A204.1 (cell line): ENCODE results near the gene CSMD2.

ENCODE experiments used
- FAIRE-seq: peaks from 2 replicates; lab custom pipeline; 2012; peaks lifted over from hg19 to GRCh38; lab: Jason Lieb, UNC

Gene CSMD2

GRCh38 chr1:33680281-33680840 is 484.7 kb downstream of the CSMD2 start:
- no peak for FAIRE-seq

GRCh38 chr1:33670567-33670966 is 494.5 kb downstream of the CSMD2 start:
- no peak for FAIRE-seq

DNA sequence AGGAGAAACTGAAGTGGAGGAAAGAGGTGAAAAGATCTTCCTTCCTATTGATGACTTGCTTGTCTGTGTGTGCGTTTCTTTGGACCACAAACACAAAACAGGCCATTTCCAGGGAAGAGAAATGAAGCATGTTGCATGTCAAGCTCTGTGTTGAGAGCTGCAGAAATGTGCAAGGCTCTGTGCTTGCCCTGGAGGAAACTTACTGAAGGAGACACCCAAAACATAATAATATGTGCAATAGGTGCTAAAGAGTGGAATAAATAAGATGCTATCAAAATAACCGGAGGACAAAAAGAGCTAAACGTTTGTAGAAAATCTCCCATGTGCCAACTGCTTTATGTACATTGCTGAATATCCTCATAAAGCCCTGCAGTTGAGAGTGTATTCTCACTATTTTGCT is 496.3 kb downstream of the CSMD2 start:
- FAIRE-seq: no peak

DNA sequence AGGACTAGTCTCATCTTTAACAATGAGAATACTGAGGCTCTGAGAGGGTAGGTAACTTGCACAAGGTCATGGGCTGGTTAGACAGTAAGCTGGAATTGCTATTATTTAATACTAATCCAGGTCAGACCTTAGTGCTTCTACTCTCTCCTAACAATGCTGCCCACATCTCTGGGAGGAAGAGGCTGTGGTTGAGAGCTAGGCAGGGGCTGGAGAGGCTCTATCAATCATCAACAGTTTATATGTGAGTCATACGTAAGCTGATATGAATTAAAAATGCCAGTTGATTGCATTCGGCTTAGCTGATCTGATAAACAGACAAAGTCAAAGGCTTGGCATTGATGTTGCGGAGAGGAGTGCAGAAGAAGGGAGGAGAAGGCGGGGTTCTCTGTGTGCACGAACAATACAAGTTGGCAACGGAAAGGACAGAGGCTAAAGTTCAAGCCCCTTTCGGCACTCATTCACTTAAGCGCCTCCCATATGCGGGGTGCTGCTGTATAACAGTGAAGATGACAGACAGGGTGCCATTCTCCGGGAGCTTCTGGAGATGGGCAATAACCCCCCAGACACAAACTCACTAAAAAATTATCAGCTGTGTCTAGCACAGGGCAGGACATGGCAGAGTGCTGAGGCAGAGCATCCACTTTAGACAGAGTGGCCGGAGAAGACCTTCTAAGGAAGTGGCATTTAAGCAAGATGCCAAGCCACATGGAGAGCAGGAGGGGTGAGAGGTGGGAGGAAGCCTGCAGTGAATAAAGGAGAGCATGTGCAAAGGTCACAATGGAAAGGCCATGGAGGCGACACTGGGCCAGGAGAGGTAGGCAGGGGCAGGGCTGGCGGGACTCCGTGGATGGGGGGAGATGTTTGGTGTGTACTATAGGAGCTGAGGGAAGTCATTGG is 497.4 kb downstream of the CSMD2 start:
- FAIRE-seq: no peak

- FAIRE-seq: no peak
Measured at GRCh38 chr1:33666616-33667015, 498.4 kb downstream of the CSMD2 start.

DNA sequence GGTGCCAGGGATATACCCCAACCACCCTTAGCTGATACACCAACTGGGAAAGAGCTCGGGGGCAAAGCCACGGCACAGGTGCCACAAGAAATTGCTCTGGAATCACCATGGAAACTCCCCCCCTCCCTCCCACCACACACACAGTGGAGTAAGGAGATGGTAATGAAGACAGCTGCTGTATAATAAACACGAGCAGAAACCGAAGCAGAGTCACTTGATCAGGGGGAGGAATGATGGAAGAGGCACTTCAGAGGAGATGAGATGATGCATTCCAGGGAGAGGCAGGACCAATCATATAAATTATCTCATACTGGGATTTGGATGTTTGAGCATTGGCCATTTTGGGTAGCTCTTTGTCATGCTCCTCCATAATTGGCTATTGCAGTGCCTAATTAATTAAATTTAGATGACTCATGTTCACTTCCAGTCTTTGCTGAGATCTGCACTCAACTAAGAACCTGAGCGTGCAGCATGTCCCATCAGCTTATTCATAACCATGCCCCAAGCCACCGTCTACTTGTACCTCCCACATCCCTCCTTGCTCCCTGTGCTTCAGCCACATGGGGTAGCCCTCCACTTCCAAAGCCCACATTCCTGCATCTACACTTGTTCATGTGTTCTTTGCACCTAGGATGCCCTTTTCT is 503.1 kb downstream of the CSMD2 start:
- FAIRE-seq: no peak

- no peak for FAIRE-seq
Measured at GRCh38 chr1:33660956-33661355, 504.1 kb downstream of the CSMD2 start.

GRCh38 chr1:33660244-33660643 is 504.8 kb downstream of the CSMD2 start:
- FAIRE-seq: no peak

- no peak for FAIRE-seq
Measured at GRCh38 chr1:33659641-33660040, 505.4 kb downstream of the CSMD2 start.

GRCh38 chr1:33657833-33658232 is 507.2 kb downstream of the CSMD2 start:
- FAIRE-seq: no peak

GRCh38 chr1:33656467-33657005 is 508.5 kb downstream of the CSMD2 start:
- FAIRE-seq: no peak

DNA sequence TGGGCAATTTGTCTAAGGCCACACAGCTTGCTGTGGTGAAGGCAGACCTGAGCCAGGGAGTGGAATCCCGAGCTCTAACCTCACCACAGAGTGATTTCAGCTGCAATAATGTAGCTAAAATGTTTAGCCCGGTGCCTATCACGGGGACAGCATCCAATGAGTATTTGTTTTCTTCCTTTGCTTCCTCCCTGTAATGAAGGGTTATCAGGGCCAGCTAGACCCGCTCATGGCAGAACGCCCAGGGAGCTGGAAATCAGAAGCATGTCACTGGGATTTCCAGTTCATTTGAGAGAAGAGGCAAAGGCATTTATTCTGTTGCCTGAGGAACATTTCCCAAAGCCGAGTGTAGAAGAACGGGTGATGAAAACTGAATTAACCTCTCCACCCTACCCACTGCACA is 509.5 kb downstream of the CSMD2 start:
- no peak for FAIRE-seq

DNA sequence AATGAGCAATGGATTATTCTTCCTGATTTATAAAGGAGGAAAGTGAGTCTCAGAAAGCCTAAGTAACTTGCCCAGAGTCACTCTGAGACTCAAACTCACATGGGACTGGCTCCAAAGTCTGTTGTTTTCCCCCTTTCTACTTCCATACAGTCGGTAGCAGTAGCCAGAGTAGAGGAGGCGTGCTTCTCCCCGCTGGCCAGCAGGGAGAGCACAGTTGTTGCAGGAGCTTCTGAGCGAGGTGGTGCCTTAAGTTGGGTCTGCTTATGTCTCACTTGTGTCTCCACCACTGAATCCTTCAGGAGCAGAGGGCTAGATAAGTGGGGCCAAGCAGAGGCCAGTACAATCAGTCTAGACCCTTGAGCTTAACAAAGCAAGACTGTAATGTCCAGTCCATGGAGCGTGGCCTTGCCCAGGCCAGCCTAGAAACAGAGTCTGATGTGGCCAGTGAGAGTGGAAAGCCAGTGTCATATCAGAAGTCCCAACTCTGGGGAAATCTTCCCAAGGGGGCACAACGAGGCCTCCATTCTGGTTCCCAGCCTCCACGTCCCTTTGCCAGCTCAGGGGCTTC is 510.7 kb downstream of the CSMD2 start:
- FAIRE-seq: no peak

- FAIRE-seq: no peak
Measured at GRCh38 chr1:33653226-33653625, 511.8 kb downstream of the CSMD2 start.

DNA sequence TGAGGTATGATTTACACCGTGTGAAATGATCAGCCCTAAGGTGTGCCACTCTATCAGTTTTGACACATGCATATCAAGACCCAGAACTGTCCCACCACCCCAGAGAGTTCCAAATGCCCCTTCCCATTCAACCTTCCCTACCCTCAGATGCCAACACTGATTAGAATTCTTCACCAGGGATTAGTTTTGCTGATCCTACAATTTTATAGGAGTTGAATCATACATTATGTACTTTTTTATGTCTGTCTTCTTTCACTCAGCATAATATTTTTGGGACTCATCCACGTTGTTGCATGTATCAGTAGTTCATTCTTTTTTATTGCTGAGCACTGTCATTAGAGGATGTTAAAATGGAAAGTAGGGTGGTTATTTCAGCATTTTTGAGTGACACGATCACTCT is 514.3 kb downstream of the CSMD2 start:
- FAIRE-seq: no peak

DNA sequence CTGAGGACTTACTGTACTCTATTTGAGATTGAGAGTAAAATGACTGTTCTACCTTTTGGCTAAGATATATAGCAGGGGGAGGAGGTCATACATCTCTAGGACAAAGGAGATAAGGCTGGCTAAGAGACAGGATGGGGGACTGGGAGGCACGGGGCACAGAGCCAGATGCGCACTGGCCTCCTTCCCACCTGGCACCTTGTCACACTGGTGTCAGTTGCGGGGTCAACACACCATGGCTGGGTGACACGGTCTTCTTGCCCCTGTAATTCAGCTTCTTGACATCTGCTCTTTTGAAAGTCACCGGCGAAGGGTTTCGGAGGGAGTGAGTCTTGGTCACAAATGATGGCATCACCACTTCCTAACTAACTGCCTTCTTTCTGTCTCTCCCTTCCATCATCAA is 515.3 kb downstream of the CSMD2 start:
- FAIRE-seq: no peak

DNA sequence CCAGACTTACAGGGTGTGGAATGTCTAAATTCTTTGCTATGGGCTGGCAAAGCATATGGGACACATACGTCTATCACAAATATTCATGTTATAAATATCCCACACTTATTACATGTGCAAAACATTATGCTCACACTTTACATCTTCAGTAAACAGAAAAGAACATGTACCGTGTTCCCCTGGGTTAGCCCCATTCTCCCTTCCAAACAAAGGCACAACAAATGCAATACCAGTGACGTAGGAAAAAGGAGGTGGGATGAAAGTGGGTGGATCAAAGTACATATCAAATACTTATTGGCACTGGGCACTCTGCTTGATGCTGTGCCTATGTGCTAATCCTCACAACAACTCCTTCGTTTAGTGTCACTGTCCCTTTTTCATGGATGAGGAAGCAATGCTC is 521.8 kb downstream of the CSMD2 start:
- no peak for FAIRE-seq

- FAIRE-seq: no peak
Measured at GRCh38 chr1:33641104-33641830, 523.8 kb downstream of the CSMD2 start.

- no peak for FAIRE-seq
Measured at GRCh38 chr1:33640114-33640660, 524.8 kb downstream of the CSMD2 start.

GRCh38 chr1:33637846-33638440 is 527.1 kb downstream of the CSMD2 start:
- FAIRE-seq: no peak

DNA sequence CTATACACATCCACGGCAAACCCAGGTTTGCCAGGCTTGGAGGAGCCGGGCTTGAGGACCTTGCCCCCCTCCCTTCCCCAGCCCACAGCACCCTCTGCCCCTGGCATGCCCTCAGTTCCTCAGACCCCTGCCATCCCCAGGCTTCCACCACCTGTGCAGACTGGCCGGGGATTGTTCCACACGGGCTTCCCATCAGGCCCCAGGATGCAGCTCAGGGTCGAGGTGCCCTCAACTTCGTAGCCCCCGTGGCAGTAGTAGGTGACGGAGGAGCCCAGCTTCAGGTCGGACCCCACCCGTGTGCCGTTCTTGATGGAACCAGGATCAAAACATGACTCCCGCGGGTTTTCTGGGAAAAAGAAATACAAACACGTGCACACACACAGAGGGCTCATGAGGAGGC is 528.8 kb downstream of the CSMD2 start:
- FAIRE-seq: no peak
